OCI-LY1 (cell line): ENCODE measurements around the gene RNF125.

Experiments
- EZH2 ChIP-seq: fragments of 200-600 bp; sonication (generic), shearing (Covaris generic); IDR thresholded peaks from 2 replicates; pipeline ENCODE4 v1.8.0; 2017; ENCODE audit warnings: borderline replicate concordance, mixed run types, mild to moderate bottlenecking, antibody characterized with exemption, low read length, moderate library complexity, mixed read lengths
- TF ChIP-seq, protein P1 (sequence below): fragments of 200-600 bp; sonication (generic), shearing (Covaris generic); IDR thresholded peaks from 2 replicates; pipeline ENCODE4 v1.5.1; 2017; ENCODE audit warnings: mild to moderate bottlenecking, antibody characterized with exemption, low read length, moderate library complexity, mixed read lengths

DNA sequence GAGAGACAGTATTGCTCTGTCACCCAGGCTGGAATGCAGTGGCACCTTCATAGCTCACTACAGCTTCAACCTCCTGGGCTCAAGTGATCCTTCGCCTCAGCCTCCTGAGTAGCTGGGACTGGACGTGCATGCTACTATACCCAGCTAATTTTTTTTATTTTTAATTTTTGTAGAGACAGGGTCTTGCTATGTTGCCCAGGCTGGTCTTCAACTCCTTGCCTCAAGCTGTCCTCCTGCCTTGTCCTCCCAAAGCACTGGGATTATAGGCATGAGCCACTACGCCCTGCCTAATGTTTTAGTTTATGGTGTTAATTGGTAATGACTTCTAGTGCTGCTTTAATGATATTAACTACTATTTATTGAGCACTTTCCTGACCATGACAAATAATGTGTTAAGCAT lies 91.4 kb downstream of the RNF125 start:
- TF ChIP-seq, protein P1, sequence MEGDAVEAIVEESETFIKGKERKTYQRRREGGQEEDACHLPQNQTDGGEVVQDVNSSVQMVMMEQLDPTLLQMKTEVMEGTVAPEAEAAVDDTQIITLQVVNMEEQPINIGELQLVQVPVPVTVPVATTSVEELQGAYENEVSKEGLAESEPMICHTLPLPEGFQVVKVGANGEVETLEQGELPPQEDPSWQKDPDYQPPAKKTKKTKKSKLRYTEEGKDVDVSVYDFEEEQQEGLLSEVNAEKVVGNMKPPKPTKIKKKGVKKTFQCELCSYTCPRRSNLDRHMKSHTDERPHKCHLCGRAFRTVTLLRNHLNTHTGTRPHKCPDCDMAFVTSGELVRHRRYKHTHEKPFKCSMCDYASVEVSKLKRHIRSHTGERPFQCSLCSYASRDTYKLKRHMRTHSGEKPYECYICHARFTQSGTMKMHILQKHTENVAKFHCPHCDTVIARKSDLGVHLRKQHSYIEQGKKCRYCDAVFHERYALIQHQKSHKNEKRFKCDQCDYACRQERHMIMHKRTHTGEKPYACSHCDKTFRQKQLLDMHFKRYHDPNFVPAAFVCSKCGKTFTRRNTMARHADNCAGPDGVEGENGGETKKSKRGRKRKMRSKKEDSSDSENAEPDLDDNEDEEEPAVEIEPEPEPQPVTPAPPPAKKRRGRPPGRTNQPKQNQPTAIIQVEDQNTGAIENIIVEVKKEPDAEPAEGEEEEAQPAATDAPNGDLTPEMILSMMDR: no peak
- TF ChIP-seq EZH2: no peak
